Fibroblast of lung (primary cell): ENCODE measurements around the gene SLC30A2. TPM values are rescaled to one million over a fixed set of nuclear protein-coding genes. Genes with fewer than 3 reads are reported as not detected.
A peak's percentile ranks its signal among the peaks of the same experiment; 100 is the strongest.

Experiments used
- DNase-seq, 2 donors: peaks; one replicate each; pipeline versions ENCODE4 v3.0.0 to v3.0.0-alpha.2; 2010; ENCODE audit warnings: low read depth in 2 of 2
- H2AFZ ChIP-seq: 2 replicates; pipeline ENCODE4 v1.5.1; 2012; ENCODE audit warnings: low read length, control low read depth, inconsistent platforms
- H3K27ac ChIP-seq: 2 replicates; pipeline ENCODE4 v1.5.1; 2011; ENCODE audit warnings: low read length, control low read depth; ENCODE audit not compliant: insufficient read depth
- H3K27me3 ChIP-seq: 2 replicates; pipeline ENCODE4 v1.5.1; 2011; ENCODE audit warnings: mild to moderate bottlenecking, low read length; ENCODE audit not compliant: control insufficient read depth, insufficient read depth
- H3K36me3 ChIP-seq: 2 replicates; pipeline ENCODE4 v1.5.1; 2011; ENCODE audit warnings: low read length; ENCODE audit not compliant: control insufficient read depth, insufficient read depth
- H3K4me1 ChIP-seq: 2 replicates; pipeline ENCODE4 v1.5.1; 2011; ENCODE audit warnings: low read length; ENCODE audit not compliant: control insufficient read depth, insufficient read depth; ENCODE audit errors: extremely low read depth
- H3K4me2 ChIP-seq: 2 replicates; pipeline ENCODE4 v1.5.1; 2011; ENCODE audit warnings: low read length, control low read depth; ENCODE audit not compliant: insufficient read depth; ENCODE audit errors: extremely low read depth
- H3K4me3 ChIP-seq, 4 experiments: fragments of 200-600 bp in 1 of 4; sonication (generic) in 1 of 4; replicated peaks in 1 of 4; 2 replicates each; pipeline ENCODE4 v1.5.1; 2011 to 2016; ENCODE audit warnings: low read length in 4 of 4, low read depth in 3 of 4, mild to moderate bottlenecking in 3 of 4, control low read depth in 2 of 4, inconsistent platforms in 1 of 4, mixed read lengths in 1 of 4; ENCODE audit not compliant: insufficient read depth in 1 of 4; ENCODE audit errors: control extremely low read depth in 1 of 4
- H3K79me2 ChIP-seq: 2 replicates; pipeline ENCODE4 v1.5.1; 2012; ENCODE audit warnings: mild to moderate bottlenecking, low read length, inconsistent platforms; ENCODE audit not compliant: control insufficient read depth, insufficient read depth
- H3K9ac ChIP-seq: 2 replicates; pipeline ENCODE4 v1.5.1; 2011; ENCODE audit warnings: mild to moderate bottlenecking, low read length, control low read depth; ENCODE audit not compliant: insufficient read depth
- H3K9me3 ChIP-seq: 2 replicates; pipeline ENCODE4 v1.5.1; 2012; ENCODE audit warnings: low read depth, low read length; ENCODE audit not compliant: control insufficient read depth, insufficient read depth
- H4K20me1 ChIP-seq: 2 replicates; pipeline ENCODE4 v1.5.1; 2011; ENCODE audit warnings: low read length; ENCODE audit not compliant: control insufficient read depth, insufficient read depth; ENCODE audit errors: extremely low read depth
- EZH2 ChIP-seq: IDR thresholded peaks from 2 replicates; pipeline ENCODE4 v1.5.1; 2012; ENCODE audit warnings: low read length, control low read depth, mild to moderate bottlenecking; ENCODE audit errors: missing control alignments
- polyA plus RNA-seq, 2 donors: library from polyadenylated mRNA; depleted of rRNA in 1 of 2; stranded (reverse) in 1 of 2; unstranded in 1 of 2; fragments of >200 nt; gene quantifications; 2 replicates each; pipeline ENCODE4 v1.2.1, GENCODE V29; 2011 to 2012; ENCODE audit warnings: missing spikeins in 1 of 2
- total RNA-seq: library from RNA; depleted of rRNA; stranded (reverse); fragments of >200 nt; gene quantifications from 2 replicates; pipeline ENCODE4 v1.2.1, GENCODE V29; 2014
- TF ChIP-seq, protein P1 (sequence below), 2 donors: IDR thresholded peaks in 1 of 2; conservative IDR thresholded peaks in 1 of 2; 1 replicate in 1 of 2; 2 replicates in 1 of 2; pipeline ENCODE4 v1.5.1; 2011 to 2012; ENCODE audit warnings: low read length in 2 of 2, control low read depth in 1 of 2, inconsistent platforms in 1 of 2, low read depth in 1 of 2, mild to moderate bottlenecking in 1 of 2

SLC30A2 gene
- total and polyA plus RNA-seq, 2 donors (not counting 1 experiment from before 2014, with no cell fraction given), result not detected

DNA sequence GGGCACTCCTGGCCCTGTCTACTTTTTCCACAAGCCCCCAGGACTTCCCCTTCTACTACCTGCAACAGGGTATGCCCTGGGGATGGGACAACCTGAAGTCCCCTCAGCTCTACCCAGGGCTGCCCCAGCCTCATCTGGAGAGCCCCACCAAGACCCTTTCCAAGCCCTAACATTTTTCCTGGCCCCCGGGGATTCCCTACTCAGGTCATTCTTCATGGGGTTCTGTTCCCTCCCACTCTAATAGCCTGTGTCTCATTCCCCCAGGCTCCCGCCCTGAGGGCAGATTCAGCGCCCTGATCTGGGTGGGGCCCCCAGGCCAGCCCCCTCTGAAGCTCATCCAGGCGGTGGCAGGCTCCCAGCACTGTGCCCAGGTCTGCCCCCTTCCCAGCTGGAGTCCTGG is 14.7 kb downstream of the SLC30A2 start:
- Histone ChIP-seq H3K4me1 (peaks cover 6% of the 10 kb centered on the region), H3K36me3 (no peaks in the 10 kb centered on the region), H3K79me2 (no peaks in the 10 kb centered on the region), H3K9me3 (no peaks in the 10 kb centered on the region), H4K20me1 (no peaks in the 10 kb centered on the region), H3K27ac (no peak overlapping the region), H3K4me2 (no peak overlapping the region), H2AFZ (no peak overlapping the region), H3K4me3 (no peak overlapping the region), H3K27me3 (peaks cover 3% of the 10 kb centered on the region), H3K9ac (no peak overlapping the region)
- TF ChIP-seq EZH2, result no peak
- TF ChIP-seq, protein P1, sequence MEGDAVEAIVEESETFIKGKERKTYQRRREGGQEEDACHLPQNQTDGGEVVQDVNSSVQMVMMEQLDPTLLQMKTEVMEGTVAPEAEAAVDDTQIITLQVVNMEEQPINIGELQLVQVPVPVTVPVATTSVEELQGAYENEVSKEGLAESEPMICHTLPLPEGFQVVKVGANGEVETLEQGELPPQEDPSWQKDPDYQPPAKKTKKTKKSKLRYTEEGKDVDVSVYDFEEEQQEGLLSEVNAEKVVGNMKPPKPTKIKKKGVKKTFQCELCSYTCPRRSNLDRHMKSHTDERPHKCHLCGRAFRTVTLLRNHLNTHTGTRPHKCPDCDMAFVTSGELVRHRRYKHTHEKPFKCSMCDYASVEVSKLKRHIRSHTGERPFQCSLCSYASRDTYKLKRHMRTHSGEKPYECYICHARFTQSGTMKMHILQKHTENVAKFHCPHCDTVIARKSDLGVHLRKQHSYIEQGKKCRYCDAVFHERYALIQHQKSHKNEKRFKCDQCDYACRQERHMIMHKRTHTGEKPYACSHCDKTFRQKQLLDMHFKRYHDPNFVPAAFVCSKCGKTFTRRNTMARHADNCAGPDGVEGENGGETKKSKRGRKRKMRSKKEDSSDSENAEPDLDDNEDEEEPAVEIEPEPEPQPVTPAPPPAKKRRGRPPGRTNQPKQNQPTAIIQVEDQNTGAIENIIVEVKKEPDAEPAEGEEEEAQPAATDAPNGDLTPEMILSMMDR (conservative IDR thresholded peaks at IDR 0.05 in 1 of 2, IDR thresholded peaks at IDR 0.05 in 1 of 2; ENCODE audit: low read depth in 1 of 2, low read length in 2 of 2), result no peak
- DNase-seq, result no peak

DNA sequence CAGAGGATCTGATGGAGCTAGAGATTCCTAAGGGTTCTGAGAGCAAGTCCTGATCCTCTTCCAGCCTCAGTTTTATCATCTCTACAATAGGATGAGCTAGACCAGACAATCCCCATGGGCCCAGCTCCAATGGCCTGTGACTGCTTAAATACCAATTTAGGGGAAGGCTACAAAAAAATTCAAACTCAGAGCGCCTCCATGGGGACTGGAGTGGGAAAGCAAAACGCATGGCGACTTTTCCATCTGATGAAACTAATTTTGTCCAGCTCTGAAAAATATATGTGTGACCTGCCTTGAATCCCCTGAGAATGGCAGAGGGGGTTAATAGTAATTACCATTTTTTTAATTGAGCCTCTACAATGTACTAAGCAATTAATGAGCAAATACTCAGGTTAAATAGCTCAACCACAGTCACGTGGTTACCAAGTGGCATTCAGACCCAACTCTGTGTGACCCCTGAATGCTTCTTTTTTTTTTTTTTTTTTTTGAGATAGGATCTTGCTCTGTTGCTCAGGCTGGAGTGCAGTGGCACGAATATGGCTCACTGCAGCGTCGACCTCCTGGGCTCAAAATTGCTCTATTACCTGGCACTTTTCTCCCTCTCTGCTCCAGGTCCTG is 15.9 kb downstream of the SLC30A2 start:
- Histone ChIP-seq H3K4me3 (no peak overlapping the region), H4K20me1 (no peaks in the 10 kb centered on the region), H3K27me3 (peaks cover 3% of the 10 kb centered on the region), H3K79me2 (no peaks in the 10 kb centered on the region), H3K9ac (no peak overlapping the region), H3K9me3 (no peaks in the 10 kb centered on the region), H2AFZ (no peak overlapping the region), H3K36me3 (no peaks in the 10 kb centered on the region), H3K4me2 (no peak overlapping the region), H3K4me1 (peaks cover 3% of the 10 kb centered on the region), H3K27ac (no peak overlapping the region)
- peak in 1 of 2 donors; percentile 6 for DNase-seq
- TF ChIP-seq EZH2, result no peak
- TF ChIP-seq, protein P1 (conservative IDR thresholded peaks at IDR 0.05 in 1 of 2, IDR thresholded peaks at IDR 0.05 in 1 of 2; ENCODE audit: low read depth in 1 of 2, low read length in 2 of 2), result peak in 1 of 2 donors; percentile 10

DNA sequence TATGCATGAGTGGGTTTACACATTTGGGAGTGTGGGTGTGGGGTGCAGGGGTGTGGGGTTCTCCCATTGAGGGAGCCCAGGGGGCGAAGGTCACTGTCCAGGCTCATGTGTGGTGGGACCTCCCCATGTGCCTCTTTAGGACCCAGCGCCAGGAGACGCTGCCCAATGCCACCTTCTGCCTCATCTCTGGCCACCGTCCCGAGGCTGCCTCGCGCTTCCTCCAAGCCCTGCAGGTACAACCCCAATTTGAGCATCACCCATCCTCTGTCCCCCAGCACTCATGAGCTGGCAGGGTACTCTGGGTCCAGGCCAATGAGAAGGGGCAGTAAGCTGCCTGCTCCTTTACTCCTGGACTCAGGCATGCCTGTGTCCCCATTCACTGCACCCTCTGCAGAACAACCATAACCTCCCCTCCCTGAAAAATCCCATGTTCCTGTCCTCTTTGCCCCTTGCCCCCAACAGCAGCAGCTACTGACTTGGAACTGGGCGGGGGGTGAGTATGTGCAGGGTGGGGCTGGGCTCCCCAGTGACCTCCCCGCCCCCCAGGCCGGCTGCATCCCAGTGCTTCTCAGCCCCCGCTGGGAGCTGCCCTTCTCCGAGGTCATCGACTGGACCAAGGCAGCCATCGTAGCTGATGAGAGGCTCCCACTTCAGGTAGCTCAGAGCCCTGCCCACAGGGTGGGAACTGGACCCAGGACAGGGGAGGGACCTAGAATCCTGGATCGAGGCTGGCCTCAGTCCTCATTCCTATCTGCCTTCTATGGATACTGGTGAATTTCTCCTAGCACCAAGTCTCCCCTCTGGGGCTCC is 16.7 kb downstream of the SLC30A2 start:
- H3K4me1 ChIP-seq, result no peaks in the 10 kb centered on the region
- no peaks in the 10 kb centered on the region for H3K9me3 ChIP-seq
- DNase-seq, result no peak
- TF ChIP-seq EZH2, result no peak
- TF ChIP-seq, protein P1 (conservative IDR thresholded peaks at IDR 0.05 in 1 of 2, IDR thresholded peaks at IDR 0.05 in 1 of 2; ENCODE audit: low read depth in 1 of 2, low read length in 2 of 2), result no peak
- H4K20me1 ChIP-seq, result no peaks in the 10 kb centered on the region
- H3K4me3 ChIP-seq, result no peak overlapping the region
- no peak overlapping the region for H3K4me2 ChIP-seq
- H3K9ac ChIP-seq, result no peak overlapping the region
- H3K79me2 ChIP-seq, result no peaks in the 10 kb centered on the region
- H3K36me3 ChIP-seq, result no peaks in the 10 kb centered on the region
- H2AFZ ChIP-seq, result no peak overlapping the region
- no peak overlapping the region for H3K27ac ChIP-seq
- peaks cover 3% of the 10 kb centered on the region for H3K27me3 ChIP-seq
